ENCODE results near the gene SDHAF3.
"Not testable (repeated sequence)": the region's sequence is repeated elsewhere in the genome, so short reads cannot be mapped to it uniquely, and the experiment has no call there.

SDHAF3 gene

DNA sequence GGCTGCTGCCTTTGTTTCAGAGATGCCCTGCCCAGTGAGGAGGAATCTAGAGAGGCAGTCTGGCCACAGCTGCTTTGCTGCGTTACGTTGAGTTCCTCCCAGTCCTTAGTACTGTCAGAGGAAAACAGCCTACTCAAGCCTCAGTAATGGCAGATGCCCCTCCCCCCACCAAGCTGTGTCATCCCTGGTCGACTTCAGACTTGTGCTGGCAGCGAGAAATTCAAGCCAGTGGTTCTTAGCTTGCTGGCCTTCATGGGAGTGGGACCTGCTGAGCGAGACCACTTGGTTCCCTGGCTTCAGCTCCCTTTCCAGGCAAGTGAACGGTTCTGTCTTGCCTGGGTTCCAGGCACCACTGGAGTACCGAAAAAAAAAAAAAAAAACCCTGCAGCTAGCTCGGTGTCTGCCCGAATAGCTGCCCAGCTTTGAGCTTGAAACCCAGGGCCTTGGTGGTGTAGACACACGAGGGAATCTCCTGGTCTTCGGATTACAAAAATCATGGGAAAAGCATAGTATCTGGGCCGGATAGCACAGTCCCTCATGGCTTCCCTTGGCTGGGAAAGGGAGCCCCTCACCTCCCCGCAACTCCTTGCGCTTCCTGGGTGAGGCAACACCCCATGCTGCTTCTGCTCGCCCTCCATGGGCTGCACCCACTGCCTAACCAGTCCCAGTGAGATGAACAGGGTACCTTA is 9.1 kb downstream of the SDHAF3 start:
- DNase-seq: no peak

DNA sequence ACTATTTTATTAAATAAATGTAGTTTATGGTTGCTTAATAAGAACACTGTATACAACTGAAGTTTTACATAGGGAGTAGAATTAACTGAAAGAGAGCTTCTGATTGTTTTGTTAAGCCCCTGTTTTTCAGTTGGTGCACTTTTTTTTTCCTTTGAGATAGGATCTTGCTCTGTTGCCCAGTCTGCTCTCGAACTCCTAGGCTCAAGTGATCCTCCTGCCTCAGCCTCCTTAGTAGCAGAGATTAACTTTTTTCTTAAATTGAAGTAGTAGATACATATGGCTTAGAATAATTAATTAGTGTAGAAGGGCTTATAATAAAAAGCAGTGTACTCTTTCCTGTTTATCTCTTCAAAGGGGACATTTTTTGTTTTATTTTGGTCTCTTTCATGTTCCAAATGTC is 11.2 kb downstream of the SDHAF3 start:
- no peak for DNase-seq

DNA sequence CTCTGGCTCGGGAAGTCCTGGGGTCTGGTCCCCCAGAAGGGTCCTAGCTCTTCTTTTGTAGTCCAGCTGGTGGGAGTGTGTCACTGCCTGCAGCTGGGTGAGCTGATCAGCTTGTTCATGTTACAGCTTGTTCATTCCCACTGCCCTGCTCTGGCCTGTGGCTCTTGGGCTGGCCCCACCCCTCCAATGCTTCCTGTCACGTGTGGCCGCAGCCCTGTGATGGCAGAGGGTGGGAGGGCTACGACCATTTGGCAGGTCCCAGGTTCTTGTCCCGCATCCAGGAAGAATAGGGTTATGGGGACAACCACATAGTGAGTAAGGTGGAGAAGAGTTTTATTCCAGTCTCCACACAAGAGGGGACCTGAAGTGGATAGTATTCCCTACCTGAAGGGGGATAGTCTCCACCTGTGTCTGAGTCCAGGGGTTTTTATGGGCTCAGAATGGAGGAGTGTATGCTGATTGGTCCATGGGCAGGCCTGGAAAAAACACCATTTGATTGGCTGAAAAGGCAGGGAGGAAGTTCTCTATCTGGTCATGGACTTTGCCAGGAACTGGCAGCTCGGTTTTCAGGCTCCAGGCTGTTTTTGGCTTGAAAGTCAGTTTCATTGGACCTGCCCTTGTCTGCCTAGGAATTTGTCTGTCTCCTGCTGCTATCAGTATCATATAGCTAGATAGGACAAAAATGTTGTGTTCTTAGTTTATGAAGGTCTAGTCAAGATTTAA is 13.1 kb downstream of the SDHAF3 start:
- no peak for DNase-seq

DNA sequence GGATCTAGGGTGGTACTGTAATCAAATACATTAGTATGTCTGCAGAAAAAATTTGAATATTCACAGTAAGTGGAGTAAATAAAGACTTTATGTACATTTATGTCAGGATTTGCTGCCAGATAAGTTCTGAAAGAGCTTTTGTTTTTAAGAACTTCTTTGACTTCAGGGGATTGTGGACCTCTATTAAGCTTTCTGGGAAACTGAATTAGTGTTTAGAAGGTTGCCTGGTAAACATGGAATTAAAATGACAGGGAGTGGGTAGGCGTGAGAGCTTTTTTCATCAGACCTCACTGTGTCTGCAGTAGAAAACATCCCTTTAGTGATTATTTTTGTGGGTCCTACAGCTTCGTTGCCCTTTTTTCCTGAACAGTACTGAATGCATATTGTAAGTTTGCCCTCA is 15.7 kb downstream of the SDHAF3 start:
- DNase-seq: no peak

DNA sequence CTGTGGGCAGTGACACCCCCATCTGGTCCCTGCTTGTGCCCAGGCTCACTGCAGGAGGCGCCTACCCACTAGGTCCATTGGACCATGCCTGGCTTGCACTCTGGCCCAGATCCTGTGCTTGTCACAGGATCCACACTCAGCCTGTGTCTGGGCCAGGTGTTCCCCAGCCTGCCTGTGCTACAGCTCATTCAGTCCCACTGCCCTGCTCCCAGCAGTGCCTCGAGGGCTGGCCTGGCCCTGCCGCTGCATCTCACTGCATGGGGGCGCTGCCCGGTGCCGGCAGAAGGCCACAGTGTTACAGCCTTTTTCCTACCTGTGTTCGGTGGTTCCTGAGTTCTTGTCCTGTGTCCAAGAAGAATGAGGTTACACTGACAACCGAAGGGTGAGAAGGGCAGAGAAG is 21.3 kb downstream of the SDHAF3 start:
- no peak for DNase-seq

DNA sequence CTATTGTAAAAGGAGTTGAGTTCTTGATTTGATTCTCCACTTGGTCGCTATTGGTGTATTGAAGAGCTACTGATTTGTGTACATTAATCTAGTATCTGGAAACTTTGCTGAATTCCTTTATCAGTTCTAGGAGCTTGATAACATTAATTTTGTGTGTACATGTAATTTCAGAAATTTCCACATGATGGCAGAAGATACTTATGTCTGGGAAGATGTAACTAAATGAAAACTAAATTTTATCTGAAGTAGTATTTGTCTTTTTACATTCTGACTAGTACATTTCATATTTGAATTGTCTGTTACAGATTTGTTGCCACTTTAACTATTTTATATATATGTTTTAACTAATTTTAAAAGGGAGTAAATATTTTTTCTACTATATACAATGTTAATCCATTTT is 27.6 kb downstream of the SDHAF3 start:
- DNase-seq: no peak

DNA sequence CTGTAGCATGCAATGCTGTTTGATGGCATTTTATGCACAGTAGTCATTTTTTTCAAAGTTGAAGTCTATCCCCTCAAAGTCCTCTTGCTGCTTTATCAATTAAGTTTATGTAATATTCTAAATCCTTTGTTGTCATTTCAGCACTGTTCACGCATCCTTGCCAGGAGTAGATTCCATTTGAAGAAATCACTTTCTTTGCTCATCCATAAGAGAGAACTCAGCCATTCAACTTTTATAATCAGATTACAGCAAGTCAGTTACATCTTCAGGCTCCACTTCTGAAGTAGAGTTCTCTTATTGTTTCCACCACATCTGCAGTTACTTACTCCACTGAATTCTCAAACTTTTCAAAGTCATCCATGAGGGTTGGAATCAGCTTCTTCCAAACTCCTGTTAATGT is 32.3 kb downstream of the SDHAF3 start:
- DNase-seq: no peak

DNA sequence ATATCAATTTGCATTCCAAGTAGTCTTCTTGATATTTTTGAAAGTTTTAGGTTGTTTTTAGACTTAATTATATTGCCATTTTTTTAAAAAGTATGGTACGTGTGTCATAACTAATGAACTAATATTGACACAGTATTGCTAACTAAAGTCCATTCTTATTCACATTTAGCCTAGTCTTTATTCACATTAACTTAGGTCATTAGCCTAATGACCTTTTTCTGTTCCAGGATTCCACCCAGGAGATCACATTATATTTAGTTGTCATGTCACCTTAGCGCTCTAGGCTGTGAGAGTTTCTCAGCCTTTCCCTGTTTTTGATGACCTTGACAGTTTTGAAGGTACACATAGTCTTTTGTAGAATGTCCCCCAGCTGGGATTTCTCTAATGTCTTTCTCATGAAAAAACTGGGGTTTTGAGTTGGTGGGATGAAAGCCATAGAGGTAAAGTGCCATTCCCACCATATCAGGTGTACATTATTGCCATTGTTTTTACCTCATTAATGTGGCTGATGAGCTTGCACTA is 38.5 kb downstream of the SDHAF3 start:
- DNase-seq: no peak

DNA sequence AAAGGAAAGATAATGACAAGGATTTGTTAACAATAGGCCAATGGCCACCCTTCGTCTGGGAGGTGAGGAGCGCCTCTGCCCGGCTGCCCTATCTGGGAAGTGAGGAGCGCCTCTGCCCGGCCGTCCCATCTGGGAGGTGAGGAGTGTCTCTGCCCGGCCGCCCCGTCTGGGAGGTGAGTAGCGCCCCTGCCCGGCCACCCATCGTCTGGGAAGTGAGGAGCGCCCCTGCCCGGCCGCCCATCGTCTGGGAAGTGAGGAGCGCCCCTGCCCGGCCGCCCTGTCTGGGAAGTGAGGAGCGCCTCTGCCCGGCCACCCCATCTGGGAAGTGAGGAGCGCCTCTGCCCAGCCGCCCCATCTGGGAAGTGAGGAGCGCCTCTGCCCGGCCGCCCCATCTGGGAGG is 42.5 kb downstream of the SDHAF3 start:
- not testable (repeated sequence) for DNase-seq

DNA sequence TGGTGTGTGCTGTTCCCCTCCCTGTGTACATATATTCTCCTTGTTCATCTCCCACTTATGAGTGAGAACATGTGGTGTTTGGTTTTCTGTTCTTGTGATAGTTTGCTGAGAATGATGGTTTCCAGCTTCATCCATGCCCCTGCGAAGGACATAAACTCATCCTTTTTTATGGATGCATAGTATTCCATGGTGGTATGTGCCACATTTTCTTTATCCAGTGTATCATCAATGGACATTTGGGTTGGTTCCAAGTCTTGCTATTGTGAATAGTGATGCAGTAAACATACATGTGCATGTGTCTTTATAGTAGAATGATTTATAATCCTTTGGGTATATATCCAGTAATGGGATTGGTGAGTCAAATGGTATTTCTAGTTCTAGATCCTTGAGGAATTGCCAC is 44.1 kb downstream of the SDHAF3 start:
- DNase-seq: not testable (repeated sequence)

DNA sequence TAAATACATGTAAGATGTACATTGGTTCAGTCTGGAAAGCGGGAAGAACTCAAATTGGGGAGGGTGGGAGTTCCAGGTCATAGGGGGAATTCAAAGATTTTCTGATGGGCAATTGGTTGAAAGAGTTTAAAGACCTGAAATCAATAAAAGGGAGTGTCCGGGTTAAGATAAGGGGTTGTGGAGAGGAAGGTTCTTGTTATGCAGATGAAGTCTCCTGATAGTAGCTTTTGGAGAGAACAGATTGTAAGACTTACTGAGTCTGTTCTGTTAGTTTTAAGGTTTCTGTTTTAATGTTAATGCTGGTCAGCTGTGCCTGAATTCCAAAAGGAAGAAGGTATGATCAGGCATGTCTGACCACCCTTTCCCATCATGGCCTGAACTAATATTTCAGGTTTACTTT is 48.8 kb downstream of the SDHAF3 start:
- DNase-seq: no peak

DNA sequence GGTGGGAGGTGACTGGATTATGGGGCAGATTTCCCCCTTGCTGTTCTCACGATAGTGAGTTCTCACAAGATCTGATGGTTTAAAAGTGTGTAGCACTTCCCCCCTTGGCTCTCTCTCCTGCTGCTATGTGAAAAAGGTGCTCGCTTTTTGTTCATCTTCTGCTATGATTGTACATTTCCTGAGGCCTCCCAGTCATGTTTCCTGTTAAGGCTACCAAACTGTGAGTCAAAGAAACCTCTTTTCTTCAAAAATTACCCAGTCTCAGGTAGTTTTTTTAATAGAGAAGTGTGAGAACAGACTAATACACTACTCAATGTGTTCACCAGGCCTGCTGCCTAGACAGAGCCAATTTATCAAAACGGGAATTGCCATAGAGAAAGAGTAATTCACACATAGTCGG is 49.7 kb downstream of the SDHAF3 start:
- DNase-seq: peak; percentile 4

DNA sequence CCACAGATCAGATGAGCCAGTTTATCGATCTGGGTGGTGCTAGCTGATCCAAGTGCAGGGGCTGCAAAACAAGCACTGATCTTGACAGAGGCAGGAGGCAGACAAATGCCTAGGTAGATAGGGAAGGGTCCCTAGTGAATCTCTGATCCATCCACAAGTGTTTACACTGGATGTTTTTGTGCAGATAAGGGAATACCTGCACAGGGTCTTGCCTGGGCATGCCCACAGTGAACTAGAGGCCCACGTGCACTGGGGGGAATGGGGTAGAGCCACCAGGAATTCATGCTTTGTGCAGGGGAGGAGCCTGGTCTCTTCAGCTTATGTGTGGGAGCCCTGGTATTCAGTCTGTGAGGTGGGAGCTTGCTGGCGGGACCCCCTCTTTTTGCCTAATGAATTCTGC is 50.3 kb downstream of the SDHAF3 start:
- no peak for DNase-seq

DNA sequence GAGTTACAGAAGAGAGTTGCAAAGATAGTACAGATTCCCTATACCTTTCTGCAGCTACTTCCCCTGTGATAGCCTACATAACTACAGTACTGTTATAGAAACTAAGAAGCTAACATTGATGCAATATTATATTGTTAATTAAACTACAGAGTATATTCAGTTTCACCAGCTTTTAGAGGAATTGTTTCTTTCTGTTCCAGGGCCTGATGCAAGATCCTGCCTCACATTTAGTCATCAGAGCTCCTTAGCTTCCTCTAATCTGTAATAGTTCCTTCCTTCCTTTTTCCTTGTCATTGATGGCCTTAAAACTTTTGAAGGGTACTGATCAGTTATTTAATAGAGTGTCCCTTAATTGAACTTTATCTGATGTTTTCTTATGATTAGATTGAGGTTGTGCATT is 56.8 kb downstream of the SDHAF3 start:
- DNase-seq: no peak

DNA sequence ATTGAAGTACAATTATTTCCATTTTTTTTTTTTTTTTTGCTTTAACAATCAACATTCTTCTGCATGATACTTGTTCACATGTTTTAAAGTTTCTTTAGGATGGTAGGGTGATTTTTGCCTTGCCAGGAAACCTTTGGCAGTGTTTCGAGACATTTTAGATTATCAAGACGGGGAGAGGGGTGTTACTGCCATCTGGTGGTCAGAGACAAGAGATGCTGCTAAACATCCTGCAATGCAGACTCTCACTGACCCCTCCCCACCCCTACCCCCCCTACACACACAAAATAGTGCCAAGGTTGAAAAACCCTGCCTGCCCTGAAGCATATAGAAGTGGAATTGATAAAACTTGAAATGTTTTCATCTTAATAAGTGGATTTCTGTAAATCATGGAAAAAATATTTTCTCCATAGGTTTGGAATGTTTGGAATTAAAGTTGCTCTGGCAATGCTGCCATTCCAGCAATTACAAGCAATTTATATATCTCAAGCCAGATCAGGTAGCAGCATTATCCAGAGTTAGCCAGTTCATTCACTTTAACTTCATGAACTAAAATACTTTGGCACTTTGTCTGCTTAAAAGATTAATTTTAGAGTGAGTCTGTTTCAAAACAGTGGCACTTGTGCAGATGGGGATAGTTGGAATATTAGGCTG is 62.1 kb downstream of the SDHAF3 start:
- peak; percentile 34 for DNase-seq

DNA sequence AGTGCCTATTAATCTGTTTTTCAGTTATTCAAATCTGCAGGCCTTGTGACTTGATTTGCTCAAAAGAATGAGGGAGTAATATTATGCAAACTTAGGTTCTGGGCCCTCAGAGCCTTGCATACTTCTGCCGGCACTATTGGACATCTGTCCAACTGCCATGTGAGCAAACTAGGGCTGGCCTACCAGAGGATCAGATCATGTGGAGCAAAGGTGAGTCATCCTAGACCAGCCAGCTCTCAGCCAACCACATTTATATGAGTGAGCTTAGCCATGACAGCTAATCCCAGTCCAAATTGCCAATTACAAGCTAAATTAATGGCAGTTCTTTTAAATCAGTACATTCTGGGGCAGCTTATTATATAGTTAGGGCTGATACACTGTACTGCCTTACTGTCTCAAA is 69.6 kb downstream of the SDHAF3 start:
- no peak for DNase-seq

DNA sequence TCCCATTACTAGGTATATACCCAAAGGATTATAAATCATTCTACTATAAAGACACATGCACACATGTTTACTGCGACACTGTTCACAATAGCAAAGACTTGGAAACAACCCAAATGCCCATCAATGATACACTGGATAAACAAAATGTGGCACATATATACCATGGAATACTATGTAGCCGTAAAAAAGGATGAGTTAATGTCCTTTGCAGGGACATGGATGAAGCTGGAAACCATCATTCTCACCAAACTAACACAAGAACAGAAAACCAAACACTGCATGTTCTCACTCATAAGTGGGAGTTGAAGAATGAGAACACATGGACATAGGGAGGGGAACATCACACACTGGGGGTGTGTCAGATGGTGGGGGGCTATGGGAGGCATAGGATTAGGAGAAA is 78.7 kb downstream of the SDHAF3 start:
- DNase-seq: not testable (repeated sequence)

DNA sequence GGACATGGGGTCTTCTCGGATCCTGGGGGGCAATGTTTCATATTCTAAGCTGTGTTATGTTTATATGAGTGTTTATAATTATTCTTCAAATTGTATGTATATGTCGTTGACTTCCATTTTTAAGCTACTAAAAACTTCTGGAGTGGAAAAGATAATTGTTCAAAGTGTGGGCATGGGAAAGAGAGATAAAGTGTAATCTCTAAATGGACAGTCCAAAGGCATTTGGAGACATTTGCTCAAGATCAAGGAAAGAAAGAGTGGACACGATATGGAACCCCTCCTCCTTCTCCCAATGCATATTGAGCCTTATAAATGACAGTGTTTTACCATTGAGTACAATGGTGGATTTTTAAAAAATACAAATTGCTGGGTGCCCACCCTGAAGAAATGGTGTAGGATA is 81.1 kb downstream of the SDHAF3 start:
- DNase-seq: no peak

DNA sequence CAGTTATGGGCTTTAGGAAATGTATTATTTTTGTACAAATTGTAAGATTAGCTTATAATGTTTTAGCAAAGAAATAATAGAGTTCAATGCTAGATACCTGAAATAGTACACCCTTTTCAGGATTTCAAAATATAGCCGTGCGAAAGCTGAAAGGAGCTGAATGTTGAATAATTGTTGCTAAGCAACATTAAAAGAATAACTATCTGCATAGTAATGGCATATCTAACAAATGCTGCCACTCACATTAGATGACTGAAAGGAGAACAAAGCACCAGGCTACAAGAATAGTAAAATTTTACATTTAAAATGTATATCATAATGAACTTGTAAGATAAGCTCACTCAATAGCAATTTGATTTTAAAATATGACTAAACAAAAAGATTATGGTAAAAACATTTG is 82.5 kb downstream of the SDHAF3 start:
- no peak for DNase-seq

DNA sequence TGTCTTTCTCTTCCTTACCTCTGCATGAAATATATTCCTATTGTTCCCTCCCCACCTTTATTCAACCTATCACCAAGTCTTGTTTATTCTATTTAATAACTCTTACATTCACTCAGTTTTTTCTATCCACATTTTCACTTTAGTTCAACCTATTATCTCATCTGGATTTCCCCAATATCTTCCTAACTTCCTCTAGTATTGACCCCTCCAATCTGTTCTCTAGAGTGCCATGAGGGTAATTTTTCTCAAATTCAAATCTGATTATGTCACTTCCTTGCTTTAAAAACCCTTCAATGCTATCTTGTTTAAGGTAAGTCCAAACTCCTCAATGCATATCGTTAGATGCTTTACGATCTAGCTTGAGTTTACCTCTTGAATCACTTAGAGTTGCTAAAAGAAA is 86.5 kb downstream of the SDHAF3 start:
- no peak for DNase-seq

DNA sequence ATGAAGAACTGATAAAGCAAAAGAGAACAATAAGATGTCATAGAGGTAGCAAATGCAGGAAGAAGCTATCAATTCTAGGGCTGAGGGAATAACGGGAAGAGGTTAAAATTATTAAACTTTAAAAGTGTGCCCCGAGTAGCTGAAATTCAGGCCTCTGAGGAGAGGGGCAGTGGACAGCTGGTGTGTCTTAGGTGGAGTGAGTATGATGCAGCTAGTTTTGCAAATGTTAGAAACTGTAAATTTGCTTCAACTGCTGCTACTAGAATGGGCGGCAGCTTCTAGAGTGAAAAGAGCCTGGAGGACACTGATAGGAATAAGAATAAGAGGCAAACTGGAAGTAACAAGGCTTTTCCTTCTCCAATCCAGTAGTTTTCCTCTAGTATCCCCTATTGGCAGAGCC is 87.3 kb downstream of the SDHAF3 start:
- DNase-seq: no peak

DNA sequence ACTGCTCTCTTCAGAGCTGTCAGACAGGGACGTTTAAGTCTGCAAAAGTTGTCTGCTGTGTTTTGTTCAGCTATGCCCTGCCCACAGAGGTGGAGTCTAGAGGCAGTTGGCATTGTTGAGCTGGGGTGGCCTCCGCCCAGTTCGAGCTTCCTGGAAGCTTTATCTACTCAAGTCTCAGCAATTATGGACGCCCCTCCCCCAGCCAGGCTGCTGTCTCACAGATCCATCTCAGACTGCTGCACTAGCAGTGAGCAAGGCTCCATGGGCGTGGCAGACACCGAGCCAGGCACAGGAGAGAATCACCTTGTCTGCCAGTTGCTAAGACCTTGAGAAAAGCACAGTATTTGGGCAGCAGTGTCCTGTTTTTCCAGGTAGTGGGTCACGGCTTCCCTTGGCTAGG is 98.1 kb downstream of the SDHAF3 start:
- no peak for DNase-seq

DNA sequence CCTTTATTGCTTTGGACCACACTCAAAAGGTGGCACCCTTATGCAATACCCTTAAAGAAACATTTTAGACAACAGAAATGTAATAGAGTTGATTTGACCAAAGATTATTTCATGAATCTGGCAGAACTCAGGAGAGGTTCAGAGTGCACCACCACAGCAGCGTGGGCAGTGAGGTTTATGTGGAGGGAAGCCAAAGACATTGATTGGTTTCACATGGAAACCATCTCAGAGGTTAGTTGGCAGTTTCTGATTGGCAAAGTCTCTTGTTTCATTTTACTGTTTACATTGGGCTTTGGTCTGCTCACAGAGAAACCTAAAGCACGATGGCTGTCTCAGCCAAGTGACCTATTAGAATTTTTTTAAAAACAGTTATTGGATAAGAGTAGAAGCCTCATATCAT is 101.3 kb downstream of the SDHAF3 start:
- DNase-seq: no peak

DNA sequence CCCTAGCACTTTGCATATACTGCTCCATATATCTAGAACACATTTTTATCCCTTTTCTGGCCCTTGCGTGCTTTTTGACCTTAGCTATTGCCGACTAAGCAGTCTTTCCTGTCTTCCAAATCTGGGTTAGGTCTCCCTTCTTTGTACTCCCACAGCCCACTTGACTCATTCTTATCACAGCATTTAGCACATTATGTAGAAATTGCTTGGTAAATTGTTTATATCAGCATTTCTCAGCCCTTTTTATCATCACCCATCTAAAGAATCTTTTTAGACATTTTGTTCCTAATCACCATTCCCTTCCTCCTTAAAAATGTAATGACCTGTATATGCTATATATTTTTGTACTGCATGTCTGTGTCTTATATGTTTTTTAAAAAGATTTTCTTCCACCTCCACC is 101.7 kb downstream of the SDHAF3 start:
- DNase-seq: no peak

Data from stimulated activated CD4-positive, alpha-beta T cell treated with anti-CD3 and anti-CD28 coated beads, Interleukin-1b, Interleukin-23, amount 100 ng/mL, for 48 hours (primary cell).